Endothelial cell of umbilical vein (primary cell): ENCODE results near the gene FMN1. TPM values are rescaled to one million over a fixed set of nuclear protein-coding genes. Genes with fewer than 3 reads are reported as not detected.
A peak's percentile ranks its signal among the peaks of the same experiment; 100 is the strongest.

Experiments used
- BruUV-seq: library from RNA; stranded (reverse); fragments of 400-500 nt; replicated peaks from 2 replicates; lab custom pipeline; 2021; lab: Mats Ljungman, UMichigan
- CTCF ChIA-PET: fragments of 300-600, 350-600 bp; sonication (Branson Sonifier 250); formaldehyde crosslinking; loops from one replicate; lab custom pipeline; 2021; ENCODE audit warnings: antibody characterized with exemption, inconsistent platforms; lab: Charles Lee
- POLR2A ChIA-PET: fragments of 300-600, 350-600 bp; sonication (Branson Sonifier 250); formaldehyde crosslinking; loops from one replicate; lab custom pipeline; 2021; ENCODE audit warnings: antibody characterized with exemption, inconsistent platforms; lab: Charles Lee
- DNase-seq: peaks from one replicate; pipeline ENCODE4 v3.0.0-alpha.2; 2011; ENCODE audit warnings: low read depth, low spot score
- FAIRE-seq: peaks from 2 replicates; lab custom pipeline; 2011; peaks lifted over from hg19 to GRCh38; lab: Jason Lieb, UNC
- H2AFZ ChIP-seq: 2 replicates; pipeline ENCODE4 v1.6.0; 2012; ENCODE audit warnings: low read depth, low read length, control low read depth, inconsistent platforms
- H3K27ac ChIP-seq: 2 replicates; pipeline ENCODE4 v1.5.1; 2011; ENCODE audit warnings: low read depth, mild to moderate bottlenecking, control low read depth, low read length, moderate library complexity; ENCODE audit not compliant: insufficient read depth
- H3K27me3 ChIP-seq, 2 experiments: 2 replicates each; pipeline versions ENCODE4 v1.6.0 to v1.6.1; 2011; ENCODE audit warnings: low read length in 2 of 2, mixed read lengths in 1 of 2; ENCODE audit not compliant: control insufficient read depth in 2 of 2, insufficient read depth in 2 of 2
- H3K36me3 ChIP-seq, 2 experiments: 2 replicates in 1 of 2; 3 replicates in 1 of 2; pipeline ENCODE4 v1.5.1; 2011; ENCODE audit warnings: low read length in 2 of 2, mild to moderate bottlenecking in 1 of 2, moderate library complexity in 1 of 2; ENCODE audit not compliant: control insufficient read depth in 2 of 2, insufficient read depth in 2 of 2; ENCODE audit errors: extremely low read depth in 1 of 2
- H3K4me1 ChIP-seq: 3 replicates; pipeline ENCODE4 v1.5.1; 2011; ENCODE audit warnings: mild to moderate bottlenecking, low read length; ENCODE audit not compliant: control insufficient read depth, insufficient read depth; ENCODE audit errors: extremely low read depth
- H3K4me2 ChIP-seq: 2 replicates; pipeline ENCODE4 v1.6.1; 2011; ENCODE audit warnings: low read length, control low read depth, mixed read lengths; ENCODE audit not compliant: insufficient read depth
- H3K4me3 ChIP-seq, 3 experiments: fragments of 200-600 bp in 1 of 3; sonication (generic), shearing (Covaris generic) in 1 of 3; replicated peaks in 1 of 3; 2 replicates each; pipeline ENCODE4 v1.5.1; 2011 to 2016; ENCODE audit warnings: control low read depth in 3 of 3, low read length in 3 of 3, mild to moderate bottlenecking in 2 of 3, inconsistent platforms in 1 of 3, low read depth in 1 of 3, moderate library complexity in 1 of 3; ENCODE audit not compliant: insufficient read depth in 1 of 3
- H3K79me2 ChIP-seq: 2 replicates; pipeline ENCODE4 v1.6.0; 2012; ENCODE audit warnings: low read length, inconsistent platforms; ENCODE audit not compliant: control insufficient read depth, insufficient read depth
- H3K9ac ChIP-seq: replicated peaks from 2 replicates; pipeline ENCODE3; 2011; ENCODE audit warnings: low read length, control low read depth; ENCODE audit not compliant: insufficient read depth; ENCODE audit errors: extremely low read depth
- H3K9me1 ChIP-seq: replicated peaks from 3 replicates; pipeline ENCODE4 v1.6.0; 2011; ENCODE audit warnings: mild to moderate bottlenecking, low read length; ENCODE audit not compliant: control insufficient read depth, insufficient read depth; ENCODE audit errors: extremely low read depth
- H3K9me3 ChIP-seq: replicated peaks from 2 replicates; pipeline ENCODE4 v1.5.1; 2012; ENCODE audit warnings: low read length, inconsistent platforms; ENCODE audit not compliant: control insufficient read depth, insufficient read depth
- H4K20me1 ChIP-seq: replicated peaks from 2 replicates; pipeline ENCODE3; 2011; ENCODE audit warnings: mild to moderate bottlenecking, low read length; ENCODE audit not compliant: control insufficient read depth, insufficient read depth; ENCODE audit errors: extremely low read depth
- CTCF ChIP-seq, 2 donors: IDR thresholded peaks; 1 replicate in 1 of 2; 2 replicates in 1 of 2; pipeline ENCODE4 v1.5.1; 2011; ENCODE audit warnings: low read length in 2 of 2, mild to moderate bottlenecking in 2 of 2, moderate library complexity in 2 of 2, control low read depth in 1 of 2, inconsistent platforms in 1 of 2, low read depth in 1 of 2; ENCODE audit not compliant: insufficient read depth in 1 of 2; ENCODE audit errors: extremely low read depth in 1 of 2
- EZH2 ChIP-seq: IDR thresholded peaks from 2 replicates; pipeline ENCODE4 v1.6.1; 2012; ENCODE audit warnings: borderline replicate concordance, low read depth, mild to moderate bottlenecking, moderate library complexity, low read length, inconsistent platforms; ENCODE audit not compliant: severe bottlenecking
- FOS ChIP-seq: IDR thresholded peaks from 2 replicates; pipeline ENCODE4 v1.6.1; 2011; ENCODE audit warnings: mild to moderate bottlenecking, low read length, moderate library complexity, borderline replicate concordance; ENCODE audit not compliant: insufficient read depth
- GATA2 ChIP-seq: IDR thresholded peaks from 2 replicates; pipeline ENCODE4 v1.7.0; 2011; ENCODE audit warnings: low read depth, mild to moderate bottlenecking, moderate library complexity, mixed read lengths, low read length; ENCODE audit not compliant: insufficient read length, insufficient read depth
- JUN ChIP-seq: IDR thresholded peaks from 2 replicates; pipeline ENCODE4 v1.6.1; 2011; ENCODE audit warnings: borderline replicate concordance, low read depth; ENCODE audit not compliant: insufficient read length, insufficient read depth
- MAX ChIP-seq: IDR thresholded peaks from 2 replicates; pipeline ENCODE4 v1.6.1; 2011; ENCODE audit not compliant: insufficient read depth, insufficient read length
- MYC ChIP-seq: IDR thresholded peaks from one replicate; pipeline ENCODE4 v1.6.1; 2011; ENCODE audit warnings: mild to moderate bottlenecking, low read depth, low read length
- POLR2A ChIP-seq: IDR thresholded peaks from 2 replicates; pipeline ENCODE4 v1.6.1; 2012; ENCODE audit warnings: low read depth, mild to moderate bottlenecking, control low read depth, low read length
- POLR2AphosphoS5 ChIP-seq: IDR thresholded peaks from 2 replicates; pipeline ENCODE4 v1.6.1; 2012; ENCODE audit warnings: low read depth, mild to moderate bottlenecking, control low read depth, low read length, moderate library complexity; ENCODE audit not compliant: insufficient read depth
- dilution Hi-C: fragments of 300-500 bp; cut with MboI; formaldehyde crosslinking; loops from one replicate; pipeline ENCODE4 v1.15.0; 2019; ENCODE audit warnings: low sequenced_read_pairs; ENCODE audit not compliant: extremely low pct_ligation_motif_present
- intact Hi-C: fragments of 100-400 bp; cut with micrococcal nuclease; formaldehyde crosslinking; loops from one replicate; pipeline ENCODE4 v1.10.0; 2022
- polyA plus RNA-seq, 4 experiments: library from polyadenylated mRNA; depleted of rRNA in 3 of 4; stranded (reverse) in 3 of 4; unstranded in 1 of 4; fragments of >200 nt; gene quantifications; 2 replicates each; pipeline versions ENCODE4 v1.2.1 to v1.2.3, GENCODE V29; 2011 to 2012; ENCODE audit warnings: missing spikeins in 1 of 4
- total RNA-seq: library from RNA; stranded (reverse); gene quantifications from 2 replicates; pipeline ENCODE4 v1.2.3, GENCODE V29; 2021

FMN1 gene
- total and polyA plus RNA-seq, 2 donors (not counting 3 experiments of a cell fraction or from before 2014, with no cell fraction given), result 0.01 to 0.29 TPM

- peak overlapping the region; percentile 16 for H3K4me2 ChIP-seq
- POLR2A ChIA-PET, result no interaction called here
- H3K27ac ChIP-seq, result no peak overlapping the region
These were observed 62.3 kb downstream of the FMN1 start for GRCh38 chr15:33132233-33132580.

More at GRCh38 chr15:33132233-33132580, 62.3 kb downstream of the FMN1 start:
- H3K79me2 ChIP-seq, result no peaks in the 10 kb centered on the region
- no peaks in the 10 kb centered on the region for H3K9me3 ChIP-seq
- no peaks in the 10 kb centered on the region for H4K20me1 ChIP-seq
- no peak overlapping the region for H2AFZ ChIP-seq
- DNase-seq (no peak), FAIRE-seq (no peak)
- dilution Hi-C loops, result no loop called here
- intact Hi-C loops, result loop anchor here (1.0 to 2.0 kb wide), 4 partner anchors 46 to 470 kb away; no protein-coding TSS in a partner anchor
- peaks cover 5% of the 10 kb centered on the region in 2 experiments for H3K27me3 ChIP-seq
- H3K4me1 ChIP-seq, result peaks cover 11% of the 10 kb centered on the region
- no peaks in the 10 kb centered on the region for H3K9me1 ChIP-seq
- TF ChIP-seq MAX (no peak), POLR2A (no peak), POLR2AphosphoS5 (no peak), JUN (no peak), CTCF (IDR thresholded peaks at IDR 0.05; ENCODE audit: extremely low read depth in 1 of 2, insufficient read depth in 1 of 2, low read depth in 1 of 2, low read length in 2 of 2) (no peak), FOS (no peak), GATA2 (no peak), EZH2 (no peak), MYC (no peak)
- no peaks in the 10 kb centered on the region for H3K36me3 ChIP-seq
- H3K4me3 ChIP-seq, result no peak overlapping the region
- H3K9ac ChIP-seq, result no peak overlapping the region
- CTCF ChIA-PET, result interaction anchor here (0.6 to 10.6 kb wide), 28 partner anchors 9 to 569 kb away, joined by 3 to 497 read pairs (median 6); no protein-coding TSS in a partner anchor
- no TSS peak for BruUV-seq
